Measurements from ENCODE around the gene SPOCK2.
"Not testable (repeated sequence)": the region's sequence is repeated elsewhere in the genome, so short reads cannot be mapped to it uniquely, and the experiment has no call there.

Gene SPOCK2

GRCh38 chr10:72050873-72051272 lies 37.5 kb downstream of the SPOCK2 start:
- DNase-seq = no peak

DNA sequence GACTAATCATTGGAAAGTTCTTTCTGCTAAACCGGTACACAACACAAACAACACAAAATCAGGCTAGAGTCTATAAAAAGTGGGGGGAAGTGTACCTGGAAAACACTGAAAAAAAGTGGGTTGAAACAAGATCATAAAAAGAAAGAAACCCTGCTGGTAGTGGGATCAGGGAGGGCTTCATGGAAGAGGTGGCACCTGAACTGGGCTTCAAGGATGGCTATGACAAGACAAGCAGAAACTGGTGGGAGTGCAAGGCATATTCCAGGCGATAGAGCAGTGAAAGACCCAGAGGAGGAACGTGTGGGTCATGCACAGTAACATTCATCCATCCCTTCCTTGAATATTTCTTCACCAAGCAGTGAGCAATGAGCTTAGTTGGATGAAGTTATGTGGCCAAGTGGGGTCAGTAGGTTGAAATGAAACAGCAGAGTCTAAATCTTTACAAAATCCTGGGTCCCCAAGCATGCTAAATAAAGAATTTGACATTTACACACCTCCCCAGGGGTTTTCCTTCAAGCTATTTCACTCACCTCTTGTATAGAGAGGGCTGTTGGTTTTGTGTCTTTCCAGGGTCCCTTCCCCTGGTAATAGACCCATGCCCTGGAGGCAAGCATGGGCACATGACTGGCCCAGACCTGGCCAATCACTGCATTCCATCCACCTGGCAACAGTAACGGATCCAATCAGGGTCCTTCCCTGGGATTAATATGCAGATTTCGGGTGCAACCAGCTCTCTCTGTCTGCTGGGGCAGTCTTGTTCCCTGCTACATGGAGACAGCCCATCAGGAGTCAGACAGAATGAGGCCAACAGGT lies 38.2 kb downstream of the SPOCK2 start:
- no peak for DNase-seq

DNA sequence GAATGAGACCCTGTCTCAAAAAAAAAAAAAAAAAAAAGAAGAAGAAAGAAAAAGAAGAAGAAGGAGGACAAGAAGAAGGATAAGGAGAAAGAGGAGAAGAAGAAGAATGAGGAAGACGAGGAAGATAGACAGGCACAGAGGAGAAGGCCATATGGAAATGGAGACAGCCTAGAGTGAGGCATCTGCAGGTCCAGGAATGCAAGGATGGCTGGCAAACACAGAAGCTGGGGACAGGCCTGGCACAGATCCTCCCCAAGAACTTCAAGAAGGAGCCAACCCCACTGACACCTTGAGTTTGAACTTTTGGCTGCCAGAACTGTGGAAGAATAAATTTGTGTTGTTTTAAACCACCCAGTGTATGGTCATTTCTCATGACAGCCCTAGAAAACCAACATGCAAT lies 38.9 kb downstream of the SPOCK2 start:
- DNase-seq = no peak

DNA sequence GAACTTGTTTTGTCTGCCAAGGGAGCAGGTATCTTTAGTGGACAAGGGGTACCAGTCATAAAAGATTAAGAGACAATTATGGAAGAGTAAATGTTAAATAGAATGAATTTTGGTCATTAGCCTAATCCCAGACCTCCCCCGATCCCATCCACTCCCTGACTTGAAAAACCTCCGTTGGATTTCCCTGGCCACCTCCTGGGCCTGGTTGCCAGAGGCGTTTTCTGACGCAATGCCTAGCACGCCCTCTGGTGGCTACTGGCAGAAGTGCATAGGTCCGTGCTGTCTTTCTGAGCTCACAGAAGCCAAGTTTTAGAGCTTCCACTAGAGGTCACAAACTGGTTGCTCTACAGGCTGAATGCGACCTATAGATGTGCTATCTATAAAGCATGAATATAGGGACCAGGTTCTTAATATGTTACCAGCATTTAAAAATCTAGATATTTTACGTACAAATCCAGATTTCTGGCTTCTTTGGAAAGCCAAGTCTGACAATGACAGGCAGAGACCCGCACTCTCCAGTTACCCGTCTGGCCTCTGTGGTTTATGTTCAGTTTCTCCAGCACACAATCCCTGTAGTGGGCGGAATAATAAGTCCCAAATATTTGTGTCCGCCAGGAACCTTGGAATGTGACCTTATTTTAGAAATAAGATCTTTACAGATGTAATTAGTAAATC lies 39.8 kb downstream of the SPOCK2 start:
- DNase-seq = peak; percentile 98

DNA sequence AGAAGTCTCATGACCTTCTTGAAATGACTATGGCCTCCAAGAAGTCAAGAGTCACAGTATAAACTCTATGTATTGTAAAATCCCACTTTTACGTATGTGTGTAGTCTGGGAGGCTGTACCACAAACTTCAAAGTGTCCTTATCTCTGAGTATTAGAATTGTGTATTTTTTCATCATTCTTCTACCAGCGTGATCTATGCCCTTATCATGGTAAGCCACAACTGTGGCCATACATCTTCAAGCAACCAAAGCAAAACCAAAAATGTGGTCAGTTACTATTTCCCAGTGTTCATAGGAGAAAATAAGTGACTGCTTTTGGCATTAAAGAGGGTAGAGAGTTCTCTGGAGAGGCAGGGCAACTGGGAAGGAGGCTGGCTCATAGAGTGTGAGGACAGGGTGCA lies 42.8 kb downstream of the SPOCK2 start:
- no peak for DNase-seq

DNA sequence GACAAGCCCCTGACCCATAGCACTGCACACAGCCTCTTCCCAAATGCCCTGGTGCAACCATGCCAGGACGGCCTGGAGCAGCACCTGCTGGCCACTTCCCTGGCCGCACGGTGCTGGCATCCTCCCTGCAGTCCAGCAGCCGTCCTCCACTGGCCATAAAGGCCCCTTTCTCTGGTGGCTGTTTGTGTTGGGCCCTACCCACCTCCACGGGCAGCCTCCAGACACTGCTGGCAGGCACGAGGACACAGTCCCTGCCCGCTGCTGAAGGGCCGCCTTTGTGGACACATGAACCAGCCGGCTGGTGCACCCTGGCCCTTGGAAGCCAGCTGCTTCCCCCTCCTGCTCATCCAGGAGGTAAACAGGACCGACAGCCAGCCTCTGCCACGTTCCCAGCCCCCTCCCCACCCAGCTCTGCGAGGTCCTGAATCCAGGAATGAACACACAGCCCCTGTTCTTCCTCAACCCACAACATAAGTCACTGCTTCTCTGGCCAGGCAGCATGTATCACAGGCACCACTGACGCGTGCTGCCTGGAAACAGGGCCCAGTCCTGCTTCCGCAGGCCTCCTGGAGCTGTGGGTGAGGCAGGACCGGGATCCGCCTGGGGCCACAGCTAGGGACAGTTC lies 43.8 kb downstream of the SPOCK2 start:
- DNase-seq = no peak

DNA sequence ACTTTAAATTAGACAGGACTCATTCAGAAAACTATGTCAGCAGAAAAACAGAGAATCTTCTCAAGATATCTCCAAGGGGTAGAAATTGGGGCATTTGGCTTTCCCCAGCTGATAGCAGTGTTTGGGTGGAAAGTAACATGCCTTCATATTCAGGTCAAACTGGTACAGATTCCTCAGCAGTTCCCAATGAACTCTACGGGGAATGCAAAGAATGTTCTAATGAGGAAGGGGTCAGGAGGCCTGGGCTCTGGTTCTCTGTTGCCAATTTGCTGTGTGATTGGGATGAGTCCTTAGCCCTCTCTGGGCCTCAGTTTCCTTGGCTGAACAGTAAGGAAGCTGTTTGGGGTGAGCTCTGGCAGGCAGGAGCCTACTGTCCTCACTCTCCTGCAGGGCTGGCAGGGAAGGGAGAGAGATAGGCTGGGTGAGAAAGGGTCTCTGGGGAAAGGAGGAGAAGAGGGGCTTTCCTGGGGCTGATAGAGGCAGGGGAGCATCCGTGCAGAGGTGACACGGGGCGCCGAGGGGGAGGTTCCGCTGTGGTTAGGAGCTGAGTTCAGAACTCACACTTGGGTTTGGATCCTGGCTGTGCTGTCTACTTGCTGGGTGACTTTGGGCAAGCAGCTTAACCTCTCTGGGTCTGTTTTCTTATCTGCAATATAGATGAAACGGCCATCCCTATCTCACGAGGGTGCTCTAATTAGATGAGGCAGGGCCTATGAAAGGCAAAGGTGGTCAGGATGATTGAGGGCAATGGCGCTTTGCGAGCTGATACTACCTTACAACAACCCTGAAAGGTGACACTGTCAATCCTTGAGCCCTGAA lies 45.1 kb downstream of the SPOCK2 start:
- no peak for DNase-seq

- DNase-seq = no peak
Observed at GRCh38 chr10:72041491-72041890, 46.9 kb downstream of the SPOCK2 start.

GRCh38 chr10:72039377-72039776 lies 49.0 kb downstream of the SPOCK2 start:
- no peak for DNase-seq

GRCh38 chr10:72038458-72039001 lies 49.8 kb downstream of the SPOCK2 start:
- no peak for DNase-seq

DNA sequence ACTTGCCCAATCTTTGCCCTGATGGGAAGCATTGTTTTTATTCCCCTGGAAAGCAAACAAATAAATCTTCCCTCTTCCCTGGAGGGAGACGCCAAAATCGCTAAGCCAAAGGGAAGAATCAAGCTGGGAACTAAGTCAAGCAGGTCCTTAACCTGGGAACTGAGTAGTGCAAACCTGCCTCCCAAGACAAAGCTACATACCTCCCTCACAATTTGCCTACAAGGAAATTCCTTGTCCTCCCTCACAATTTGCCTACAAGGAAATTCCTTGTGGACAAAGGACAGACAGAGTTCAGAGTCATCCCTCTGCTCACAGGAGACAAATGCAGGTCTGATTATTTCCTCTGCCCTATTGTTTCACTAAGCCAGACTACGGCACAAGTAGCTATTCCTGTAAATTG lies 50.5 kb downstream of the SPOCK2 start:
- DNase-seq = no peak

GRCh38 chr10:72037266-72037665 lies 51.1 kb downstream of the SPOCK2 start:
- no peak for DNase-seq

DNA sequence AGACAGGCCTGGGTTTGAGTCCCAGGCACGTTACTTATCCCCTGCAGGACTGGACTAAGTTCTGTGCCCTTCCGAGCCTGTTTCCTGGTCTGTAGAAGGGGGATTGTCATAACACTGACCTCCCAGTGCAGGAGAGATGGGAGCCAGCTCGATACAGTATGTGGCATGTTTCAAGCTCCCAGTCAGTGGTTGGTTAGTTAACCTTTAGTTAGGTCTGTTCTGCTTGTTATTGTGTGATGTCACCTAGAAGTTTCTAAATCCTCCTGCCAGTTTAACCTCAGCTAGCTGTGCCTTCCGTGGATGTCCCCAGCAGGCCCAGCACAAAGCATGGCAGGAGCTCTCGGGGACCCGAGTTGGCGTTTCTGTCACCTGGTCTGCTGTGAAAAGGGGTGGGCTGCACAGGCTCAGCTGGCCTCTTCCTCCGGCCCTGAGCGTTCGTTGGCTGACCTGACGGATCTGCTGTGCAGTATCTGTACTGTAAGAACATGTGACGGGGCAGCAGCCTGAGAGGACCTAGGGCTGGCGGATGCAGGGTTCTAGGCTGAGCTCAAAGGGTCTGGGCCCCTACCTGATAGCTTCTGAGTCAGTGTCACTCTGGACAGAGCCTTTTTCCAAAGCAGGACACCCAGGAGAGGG lies 53.0 kb downstream of the SPOCK2 start:
- no peak for DNase-seq

- DNase-seq = no peak
Observed at GRCh38 chr10:72034761-72035160, 53.6 kb downstream of the SPOCK2 start.

- no peak for DNase-seq
Observed at GRCh38 chr10:72034040-72034499, 54.3 kb downstream of the SPOCK2 start.

GRCh38 chr10:72032409-72033162 lies 55.8 kb downstream of the SPOCK2 start:
- DNase-seq = not testable (repeated sequence)

DNA sequence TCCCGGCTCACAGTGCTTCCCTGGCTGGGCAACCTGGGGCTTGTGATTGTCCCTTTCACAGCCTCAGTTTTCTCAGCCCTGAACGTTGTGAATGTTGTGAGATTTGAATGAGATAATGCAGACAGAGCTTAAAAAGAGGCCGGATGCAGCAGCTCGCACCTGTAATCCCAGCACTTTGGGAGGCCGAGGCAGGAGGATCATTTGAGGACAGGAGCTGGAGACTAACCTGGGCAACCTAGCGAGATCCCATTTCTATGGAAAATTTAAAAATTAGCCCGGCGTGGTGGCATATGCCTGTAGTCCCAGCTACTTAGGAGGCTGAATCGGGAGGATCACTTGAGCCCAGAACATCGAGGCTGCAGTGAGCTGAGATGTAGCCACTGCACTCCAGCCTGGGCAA lies 56.6 kb downstream of the SPOCK2 start:
- no peak for DNase-seq

- no peak for DNase-seq
Observed at GRCh38 chr10:72030762-72031543, 57.4 kb downstream of the SPOCK2 start.

DNA sequence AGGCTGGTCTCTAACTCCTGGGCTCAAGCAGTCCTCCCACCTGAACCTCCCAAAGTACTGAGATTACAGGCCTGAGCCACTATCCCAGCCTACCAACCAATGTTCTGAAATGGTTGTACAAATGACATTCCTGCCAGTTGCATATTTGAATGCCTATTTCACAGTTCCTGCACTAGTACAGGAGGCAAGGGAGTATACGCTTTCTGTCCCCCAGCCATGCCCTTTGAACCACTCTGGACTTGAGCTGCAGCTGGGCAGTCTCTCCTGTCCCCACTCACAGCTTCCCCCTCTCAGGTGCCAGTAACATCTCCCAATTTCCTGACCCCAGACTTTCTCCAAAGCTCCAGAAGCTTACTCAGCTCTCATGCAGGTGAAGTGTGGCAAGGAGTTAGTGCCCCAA lies 58.9 kb downstream of the SPOCK2 start:
- DNase-seq = no peak

GRCh38 chr10:72027498-72027897 lies 60.9 kb downstream of the SPOCK2 start:
- no peak for DNase-seq

All from activated CD8-positive, alpha-beta memory T cell treated with anti-CD3 and anti-CD28 coated beads for 24 hours (primary cell).